HEK293 (cell line): Measurements from ENCODE around the gene FRMD5.

ENCODE experiments used
- CTCF ChIP-seq: fragments of 450-650 bp; formaldehyde crosslinking; IDR thresholded peaks from 2 replicates; pipeline ENCODE4 v1.5.1; 2016; ENCODE audit warnings: missing biosample characterization, missing genetic modification characterization
- RBAK ChIP-seq: fragments of 450-650 bp; formaldehyde crosslinking; IDR thresholded peaks from 2 replicates; pipeline ENCODE4 v1.5.1; 2016; ENCODE audit warnings: missing biosample characterization, missing genetic modification characterization
- ZBTB7A ChIP-seq: fragments of 450-650 bp; formaldehyde crosslinking; IDR thresholded peaks from 2 replicates; pipeline ENCODE4 v1.5.1; 2016; ENCODE audit warnings: low read depth, missing biosample characterization, missing genetic modification characterization
- ZNF274 ChIP-seq, 2 experiments: fragments of 200-500 bp in 1 of 2; fragments of 450-650 bp in 1 of 2; sonication (Bioruptor generic) in 1 of 2; formaldehyde crosslinking in 1 of 2; IDR thresholded peaks; 2 replicates each; pipeline versions ENCODE4 v1.5.1 to v1.6.1; 2014 to 2016; ENCODE audit warnings: borderline replicate concordance in 1 of 2, inconsistent platforms in 1 of 2, low read length in 1 of 2, missing biosample characterization in 1 of 2, missing genetic modification characterization in 1 of 2
- ZNF513 ChIP-seq: fragments of 450-650 bp; IDR thresholded peaks from 2 replicates; pipeline ENCODE4 v1.5.1; 2018; ENCODE audit warnings: missing biosample characterization, missing genetic modification characterization
- ZNF560 ChIP-seq: fragments of 450-650 bp; formaldehyde crosslinking; IDR thresholded peaks from 2 replicates; pipeline ENCODE4 v1.5.1; 2017; ENCODE audit warnings: missing biosample characterization, missing genetic modification characterization, borderline replicate concordance
- TF ChIP-seq, protein P1 (sequence below): fragments of 450-650 bp; formaldehyde crosslinking; IDR thresholded peaks from 2 replicates; pipeline ENCODE4 v1.5.1; 2016; ENCODE audit warnings: missing biosample characterization, missing genetic modification characterization
- TF ChIP-seq, protein P2 (sequence below): fragments of 450-650 bp; formaldehyde crosslinking; IDR thresholded peaks from 2 replicates; pipeline ENCODE4 v1.5.1; 2016; ENCODE audit warnings: missing biosample characterization, missing genetic modification characterization
- TF ChIP-seq, protein P3 (sequence below): fragments of 450-650 bp; formaldehyde crosslinking; IDR thresholded peaks from 2 replicates; pipeline ENCODE4 v1.5.1; 2016; ENCODE audit warnings: missing biosample characterization, missing genetic modification characterization

- no peak for TF ChIP-seq ZNF274 (IDR thresholded peaks at IDR 0.05; ENCODE audit: low read length)
- no peak for TF ChIP-seq ZNF274 (tag by site-specific recombination; IDR thresholded peaks at IDR 0.05; ENCODE audit: borderline replicate concordance)
- no peak for TF ChIP-seq CTCF (tag by site-specific recombination)
- TF ChIP-seq ZNF513, result no peak
- TF ChIP-seq, protein P1, sequence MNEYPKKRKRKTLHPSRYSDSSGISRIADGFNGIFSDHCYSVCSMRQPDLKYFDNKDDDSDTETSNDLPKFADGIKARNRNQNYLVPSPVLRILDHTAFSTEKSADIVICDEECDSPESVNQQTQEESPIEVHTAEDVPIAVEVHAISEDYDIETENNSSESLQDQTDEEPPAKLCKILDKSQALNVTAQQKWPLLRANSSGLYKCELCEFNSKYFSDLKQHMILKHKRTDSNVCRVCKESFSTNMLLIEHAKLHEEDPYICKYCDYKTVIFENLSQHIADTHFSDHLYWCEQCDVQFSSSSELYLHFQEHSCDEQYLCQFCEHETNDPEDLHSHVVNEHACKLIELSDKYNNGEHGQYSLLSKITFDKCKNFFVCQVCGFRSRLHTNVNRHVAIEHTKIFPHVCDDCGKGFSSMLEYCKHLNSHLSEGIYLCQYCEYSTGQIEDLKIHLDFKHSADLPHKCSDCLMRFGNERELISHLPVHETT, result no peak
- TF ChIP-seq ZBTB7A (tag by site-specific recombination), result no peak
- TF ChIP-seq, protein P2, sequence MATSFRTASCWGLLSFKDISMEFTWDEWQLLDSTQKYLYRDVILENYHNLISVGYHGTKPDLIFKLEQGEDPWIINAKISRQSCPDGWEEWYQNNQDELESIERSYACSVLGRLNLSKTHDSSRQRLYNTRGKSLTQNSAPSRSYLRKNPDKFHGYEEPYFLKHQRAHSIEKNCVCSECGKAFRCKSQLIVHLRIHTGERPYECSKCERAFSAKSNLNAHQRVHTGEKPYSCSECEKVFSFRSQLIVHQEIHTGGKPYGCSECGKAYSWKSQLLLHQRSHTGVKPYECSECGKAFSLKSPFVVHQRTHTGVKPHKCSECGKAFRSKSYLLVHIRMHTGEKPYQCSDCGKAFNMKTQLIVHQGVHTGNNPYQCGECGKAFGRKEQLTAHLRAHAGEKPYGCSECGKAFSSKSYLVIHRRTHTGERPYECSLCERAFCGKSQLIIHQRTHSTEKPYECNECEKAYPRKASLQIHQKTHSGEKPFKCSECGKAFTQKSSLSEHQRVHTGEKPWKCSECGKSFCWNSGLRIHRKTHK (tag by site-specific recombination), result no peak
- TF ChIP-seq RBAK (tag by site-specific recombination), result no peak
- TF ChIP-seq ZNF560 (tag by site-specific recombination), result no peak
- TF ChIP-seq, protein P3, sequence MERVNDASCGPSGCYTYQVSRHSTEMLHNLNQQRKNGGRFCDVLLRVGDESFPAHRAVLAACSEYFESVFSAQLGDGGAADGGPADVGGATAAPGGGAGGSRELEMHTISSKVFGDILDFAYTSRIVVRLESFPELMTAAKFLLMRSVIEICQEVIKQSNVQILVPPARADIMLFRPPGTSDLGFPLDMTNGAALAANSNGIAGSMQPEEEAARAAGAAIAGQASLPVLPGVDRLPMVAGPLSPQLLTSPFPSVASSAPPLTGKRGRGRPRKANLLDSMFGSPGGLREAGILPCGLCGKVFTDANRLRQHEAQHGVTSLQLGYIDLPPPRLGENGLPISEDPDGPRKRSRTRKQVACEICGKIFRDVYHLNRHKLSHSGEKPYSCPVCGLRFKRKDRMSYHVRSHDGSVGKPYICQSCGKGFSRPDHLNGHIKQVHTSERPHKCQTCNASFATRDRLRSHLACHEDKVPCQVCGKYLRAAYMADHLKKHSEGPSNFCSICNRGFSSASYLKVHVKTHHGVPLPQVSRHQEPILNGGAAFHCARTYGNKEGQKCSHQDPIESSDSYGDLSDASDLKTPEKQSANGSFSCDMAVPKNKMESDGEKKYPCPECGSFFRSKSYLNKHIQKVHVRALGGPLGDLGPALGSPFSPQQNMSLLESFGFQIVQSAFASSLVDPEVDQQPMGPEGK (tag by site-specific recombination), result no peak
Measured at GRCh38 chr15:43911235-43911781, 283.8 kb downstream of the FRMD5 start.
